Mesendoderm (in vitro differentiated cells): ENCODE measurements around the gene SCAF4. TPM values are rescaled to one million over a fixed set of nuclear protein-coding genes. Genes with fewer than 3 reads are reported as not detected.

Source experiments
- DNase-seq: peaks from one replicate; pipeline ENCODE4 v3.0.0; 2013
- H2AK5ac ChIP-seq: 2 replicates; pipeline ENCODE4 v1.6.1; 2013; ENCODE audit warnings: low read length, inconsistent platforms
- H2BK120ac ChIP-seq: 2 replicates; pipeline ENCODE4 v1.6.1; 2013; ENCODE audit warnings: low read depth, mild to moderate bottlenecking, low read length, moderate library complexity, mixed read lengths
- H2BK15ac ChIP-seq: replicated peaks from 2 replicates; pipeline ENCODE4 v1.6.1; 2013; ENCODE audit warnings: low read depth, mild to moderate bottlenecking, moderate library complexity
- H2BK5ac ChIP-seq: 2 replicates; pipeline ENCODE4 v1.6.1; 2013; ENCODE audit warnings: low read length, inconsistent platforms
- H3K18ac ChIP-seq: 2 replicates; pipeline ENCODE4 v1.6.1; 2013; ENCODE audit warnings: mild to moderate bottlenecking, low read length, mixed read lengths
- H3K23ac ChIP-seq: one replicate; pipeline ENCODE4 v1.6.1; 2013; ENCODE audit warnings: low read length
- H3K27ac ChIP-seq: 2 replicates; pipeline ENCODE4 v1.5.1; 2013; ENCODE audit warnings: low read depth, mild to moderate bottlenecking, inconsistent platforms, low read length, moderate library complexity
- H3K27me3 ChIP-seq: 2 replicates; pipeline ENCODE4 v1.6.1; 2013; ENCODE audit warnings: low read length, control low read depth, mild to moderate bottlenecking, inconsistent platforms; ENCODE audit not compliant: insufficient read depth, poor library complexity
- H3K36me3 ChIP-seq: 2 replicates; pipeline ENCODE4 v1.6.1; 2013; ENCODE audit warnings: low read length, inconsistent platforms; ENCODE audit not compliant: control insufficient read depth, insufficient read depth
- H3K4ac ChIP-seq: one replicate; pipeline ENCODE4 v1.6.1; 2013; ENCODE audit warnings: low read depth, mild to moderate bottlenecking, low read length, moderate library complexity
- H3K4me1 ChIP-seq: 2 replicates; pipeline ENCODE4 v1.6.1; 2013; ENCODE audit warnings: low read depth, low read length, inconsistent platforms; ENCODE audit not compliant: control insufficient read depth
- H3K4me2 ChIP-seq: 2 replicates; pipeline ENCODE4 v1.6.1; 2013; ENCODE audit warnings: low read length
- H3K4me3 ChIP-seq: 2 replicates; pipeline ENCODE4 v1.5.1; 2013; ENCODE audit warnings: mild to moderate bottlenecking, low read length
- H3K56ac ChIP-seq: one replicate; pipeline ENCODE4 v1.6.1; 2013; ENCODE audit warnings: low read length
- H3K79me1 ChIP-seq: 2 replicates; pipeline ENCODE4 v1.6.1; 2013; ENCODE audit warnings: low read length, inconsistent platforms
- H3K79me2 ChIP-seq: 2 replicates; pipeline ENCODE4 v1.6.1; 2013; ENCODE audit warnings: mild to moderate bottlenecking, low read length; ENCODE audit not compliant: control insufficient read depth, insufficient read depth
- H3K9ac ChIP-seq: 2 replicates; pipeline ENCODE4 v1.6.1; 2013; ENCODE audit warnings: low read length, inconsistent platforms
- H4K5ac ChIP-seq: one replicate; pipeline ENCODE4 v1.6.1; 2013; ENCODE audit warnings: low read length
- H4K8ac ChIP-seq: one replicate; pipeline ENCODE4 v1.6.1; 2013; ENCODE audit warnings: low read depth, mild to moderate bottlenecking, control low read depth, low read length, moderate library complexity
- WGBS: extraction: QIAGEN DNeasy Blood & Tissue Kit; methylation state at CpG from one replicate; pipeline ENCODE4 v1.1.7; 2013; ENCODE audit warnings: low lambda C conversion rate, missing lambda C conversion rate; ENCODE audit not compliant: insufficient coverage; ENCODE audit errors: extremely low coverage; 5-methylcytosine and 5-hydroxymethylcytosine counted together
- polyA plus RNA-seq, 2 experiments: library from polyadenylated mRNA; stranded (reverse); fragments of 200-250 nt; gene quantifications; one replicate each; pipeline ENCODE4 v1.2.3, GENCODE V29; 2013

SCAF4 gene, protein sequence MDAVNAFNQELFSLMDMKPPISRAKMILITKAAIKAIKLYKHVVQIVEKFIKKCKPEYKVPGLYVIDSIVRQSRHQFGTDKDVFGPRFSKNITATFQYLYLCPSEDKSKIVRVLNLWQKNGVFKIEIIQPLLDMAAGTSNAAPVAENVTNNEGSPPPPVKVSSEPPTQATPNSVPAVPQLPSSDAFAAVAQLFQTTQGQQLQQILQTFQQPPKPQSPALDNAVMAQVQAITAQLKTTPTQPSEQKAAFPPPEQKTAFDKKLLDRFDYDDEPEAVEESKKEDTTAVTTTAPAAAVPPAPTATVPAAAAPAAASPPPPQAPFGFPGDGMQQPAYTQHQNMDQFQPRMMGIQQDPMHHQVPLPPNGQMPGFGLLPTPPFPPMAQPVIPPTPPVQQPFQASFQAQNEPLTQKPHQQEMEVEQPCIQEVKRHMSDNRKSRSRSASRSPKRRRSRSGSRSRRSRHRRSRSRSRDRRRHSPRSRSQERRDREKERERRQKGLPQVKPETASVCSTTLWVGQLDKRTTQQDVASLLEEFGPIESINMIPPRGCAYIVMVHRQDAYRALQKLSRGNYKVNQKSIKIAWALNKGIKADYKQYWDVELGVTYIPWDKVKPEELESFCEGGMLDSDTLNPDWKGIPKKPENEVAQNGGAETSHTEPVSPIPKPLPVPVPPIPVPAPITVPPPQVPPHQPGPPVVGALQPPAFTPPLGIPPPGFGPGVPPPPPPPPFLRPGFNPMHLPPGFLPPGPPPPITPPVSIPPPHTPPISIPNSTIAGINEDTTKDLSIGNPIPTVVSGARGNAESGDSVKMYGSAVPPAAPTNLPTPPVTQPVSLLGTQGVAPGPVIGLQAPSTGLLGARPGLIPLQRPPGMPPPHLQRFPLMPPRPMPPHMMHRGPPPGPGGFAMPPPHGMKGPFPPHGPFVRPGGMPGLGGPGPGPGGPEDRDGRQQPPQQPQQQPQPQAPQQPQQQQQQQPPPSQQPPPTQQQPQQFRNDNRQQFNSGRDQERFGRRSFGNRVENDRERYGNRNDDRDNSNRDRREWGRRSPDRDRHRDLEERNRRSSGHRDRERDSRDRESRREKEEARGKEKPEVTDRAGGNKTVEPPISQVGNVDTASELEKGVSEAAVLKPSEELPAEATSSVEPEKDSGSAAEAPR
- polyA plus RNA-seq (2013, experiment 1 of 2) = 40.1 TPM
- polyA plus RNA-seq (2013, experiment 2 of 2) = 39.8 TPM

DNA sequence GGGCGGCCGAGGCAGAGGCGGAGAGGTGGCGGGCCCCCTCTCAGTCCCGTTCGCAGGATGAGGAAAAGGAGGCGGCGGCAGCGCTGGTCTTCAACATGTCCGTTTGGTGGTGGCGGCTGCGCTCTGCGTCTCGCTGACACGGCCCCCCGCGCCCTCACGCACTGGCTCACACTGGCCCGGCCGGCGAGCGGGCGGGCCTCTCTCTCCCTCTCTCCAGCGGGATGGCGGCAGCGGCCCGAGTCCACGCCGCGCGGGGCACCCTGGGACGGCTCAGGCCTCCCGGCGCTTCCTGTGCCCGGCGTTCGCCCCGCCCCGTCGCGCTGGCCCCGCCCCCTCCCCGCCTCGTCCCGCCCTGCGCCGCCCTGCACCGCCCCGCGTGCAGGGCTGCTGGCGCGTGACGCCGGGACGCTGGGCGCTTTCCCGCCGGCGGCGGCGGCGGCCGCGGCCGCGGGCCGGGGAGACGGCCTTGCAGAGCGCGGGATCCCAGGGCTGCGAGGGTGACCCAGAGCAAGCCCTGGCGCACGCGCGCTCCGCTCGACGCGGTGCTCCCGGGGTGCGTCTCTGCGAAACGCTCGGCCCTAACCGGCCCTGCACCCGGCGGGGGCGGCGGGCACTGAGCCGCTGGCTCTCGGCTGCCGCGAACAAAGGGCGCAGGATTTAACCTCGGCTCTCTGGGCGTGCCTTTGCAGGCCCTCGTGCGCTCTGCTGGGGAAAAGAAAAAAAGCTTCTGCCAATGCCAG lies at the start of gene SCAF4:
TSS of gene SCAF4 (minus strand) at position 262 of the 740 bp plus-strand sequence. CDS start 426 bp downstream, outside the sequence.
- Histone ChIP-seq H3K9ac (peak within 1 kb of the TSS; percentile 97), H3K27me3 (no peaks in the 10 kb centered on the region), H2BK15ac (no peak within 1 kb of the TSS), H3K79me1 (peaks cover 7% of the 10 kb centered on the region), H3K18ac (peak within 1 kb of the TSS; percentile 99), H2BK120ac (peak within 1 kb of the TSS; percentile 68), H3K27ac (peak within 1 kb of the TSS; percentile 97), H4K5ac (peak within 1 kb of the TSS; percentile 44), H3K23ac (peak within 1 kb of the TSS; percentile 99), H3K4me1 (peaks cover 14% of the 10 kb centered on the region), H4K8ac (peak within 1 kb of the TSS; percentile 70), H3K4me3 (peak within 1 kb of the TSS; percentile 69), H3K4ac (peak within 1 kb of the TSS; percentile 83), H3K36me3 (no peaks in the 10 kb centered on the region), H3K56ac (peak within 1 kb of the TSS; percentile 99), H3K79me2 (peaks cover 42% of the 10 kb centered on the region), H2BK5ac (peak within 1 kb of the TSS; percentile 87), H3K4me2 (peak within 1 kb of the TSS; percentile 23), H2AK5ac (peak within 1 kb of the TSS; percentile 49)
- no CpG with 5 or more reads among the region's 98 CpGs for WGBS
- DNase-seq = peak; percentile 91

DNA sequence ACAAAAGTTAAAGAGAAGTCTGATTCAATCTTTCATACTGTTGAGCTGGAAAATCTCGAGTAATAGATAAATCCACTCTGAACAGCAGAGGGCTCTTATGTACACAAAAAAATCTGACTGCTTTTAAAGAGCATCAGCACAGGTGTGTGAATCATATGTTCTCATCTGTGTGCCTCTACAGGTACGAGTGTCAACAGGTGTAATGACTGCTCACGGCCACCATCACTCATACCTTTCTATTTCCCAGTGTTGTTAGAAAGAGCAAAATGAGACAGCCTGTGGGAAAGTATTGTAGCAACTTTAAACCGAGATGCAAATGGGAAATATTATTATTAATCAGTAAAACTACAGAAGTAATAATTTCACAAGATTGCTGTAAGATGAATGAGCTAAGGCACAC lies 49.0 kb upstream of the SCAF4 start:
- WGBS = no CpG with 5 or more reads among the region's 4 CpGs
- no peak for DNase-seq
- H3K4ac ChIP-seq = no peak overlapping the region
- H4K5ac ChIP-seq = no peak overlapping the region
- no peak overlapping the region for H3K4me2 ChIP-seq
- H3K18ac ChIP-seq = no peak overlapping the region
- no peaks in the 10 kb centered on the region for H3K36me3 ChIP-seq
- no peak overlapping the region for H3K4me3 ChIP-seq
- no peak overlapping the region for H2BK120ac ChIP-seq
- H3K4me1 ChIP-seq = no peaks in the 10 kb centered on the region
- no peak overlapping the region for H4K8ac ChIP-seq
- H3K23ac ChIP-seq = no peak overlapping the region
- H2BK5ac ChIP-seq = no peak overlapping the region
- H2AK5ac ChIP-seq = no peak overlapping the region
- no peaks in the 10 kb centered on the region for H3K79me2 ChIP-seq
- no peak overlapping the region for H3K56ac ChIP-seq
- H3K27ac ChIP-seq = no peak overlapping the region
- H2BK15ac ChIP-seq = no peak overlapping the region
- H3K9ac ChIP-seq = no peak overlapping the region
- H3K79me1 ChIP-seq = no peaks in the 10 kb centered on the region
- H3K27me3 ChIP-seq = no peaks in the 10 kb centered on the region

DNA sequence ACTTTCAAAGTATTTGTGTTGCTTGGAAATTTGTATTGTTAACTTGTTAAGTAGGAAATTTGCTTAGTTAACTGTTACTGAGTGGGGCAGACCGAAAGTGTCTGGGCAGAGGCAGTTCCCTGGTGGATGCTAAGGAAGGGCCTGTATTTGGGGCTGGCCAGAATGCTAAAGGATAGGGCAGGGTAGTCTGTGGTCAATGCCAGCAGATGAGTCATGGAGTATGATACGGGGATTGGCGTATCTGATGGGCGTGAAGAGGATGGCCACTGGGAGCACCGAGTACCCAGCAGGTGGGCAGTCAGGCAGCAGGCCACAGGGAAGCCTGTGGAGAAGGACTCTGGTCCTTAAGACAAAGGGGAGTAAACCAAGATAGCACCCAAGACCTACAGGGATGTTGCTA lies 46.6 kb upstream of the SCAF4 start:
- H3K27ac ChIP-seq = no peak overlapping the region
- no peak overlapping the region for H2AK5ac ChIP-seq
- no peaks in the 10 kb centered on the region for H3K79me2 ChIP-seq
- H3K36me3 ChIP-seq = no peaks in the 10 kb centered on the region
- no peaks in the 10 kb centered on the region for H3K27me3 ChIP-seq
- H4K8ac ChIP-seq = no peak overlapping the region
- no peak overlapping the region for H3K4ac ChIP-seq
- H3K9ac ChIP-seq = no peak overlapping the region
- no peak overlapping the region for H2BK120ac ChIP-seq
- no peak overlapping the region for H2BK5ac ChIP-seq
- no peaks in the 10 kb centered on the region for H3K79me1 ChIP-seq
- no peaks in the 10 kb centered on the region for H3K4me1 ChIP-seq
- DNase-seq = no peak
- no peak overlapping the region for H4K5ac ChIP-seq
- H3K23ac ChIP-seq = no peak overlapping the region
- no CpG with 5 or more reads among the region's 5 CpGs for WGBS
- no peak overlapping the region for H3K4me2 ChIP-seq
- no peak overlapping the region for H3K56ac ChIP-seq
- H2BK15ac ChIP-seq = no peak overlapping the region
- H3K18ac ChIP-seq = no peak overlapping the region
- no peak overlapping the region for H3K4me3 ChIP-seq

DNA sequence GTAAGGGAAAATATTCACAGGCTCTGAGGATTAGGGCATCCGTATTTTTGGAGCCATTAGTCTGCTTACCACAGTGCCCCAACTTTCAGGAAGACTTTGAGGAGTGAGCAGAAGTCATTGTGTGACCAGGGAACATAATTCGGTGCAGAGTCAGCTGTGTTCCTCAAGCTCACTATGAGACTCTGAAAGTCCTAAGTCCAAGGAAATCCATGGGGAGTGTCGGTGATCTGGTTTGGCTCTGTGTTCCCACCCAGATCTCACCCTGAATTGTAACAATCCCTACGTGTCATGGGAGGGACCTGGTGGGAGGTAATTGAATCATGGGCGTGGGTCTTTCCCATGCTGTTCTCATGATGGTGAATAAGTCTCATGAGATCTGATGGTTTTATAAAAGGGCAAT lies 45.9 kb upstream of the SCAF4 start:
- WGBS = no CpG with 5 or more reads among the region's 5 CpGs
- H3K56ac ChIP-seq = no peak overlapping the region
- no peak overlapping the region for H2BK15ac ChIP-seq
- H2BK5ac ChIP-seq = no peak overlapping the region
- no peak overlapping the region for H3K4me2 ChIP-seq
- H3K36me3 ChIP-seq = no peaks in the 10 kb centered on the region
- H3K79me2 ChIP-seq = no peaks in the 10 kb centered on the region
- H3K27me3 ChIP-seq = no peaks in the 10 kb centered on the region
- no peak overlapping the region for H3K4ac ChIP-seq
- no peak overlapping the region for H3K27ac ChIP-seq
- H4K8ac ChIP-seq = no peak overlapping the region
- H2AK5ac ChIP-seq = no peak overlapping the region
- H3K4me1 ChIP-seq = no peaks in the 10 kb centered on the region
- H2BK120ac ChIP-seq = no peak overlapping the region
- DNase-seq = no peak
- H3K79me1 ChIP-seq = no peaks in the 10 kb centered on the region
- no peak overlapping the region for H3K9ac ChIP-seq
- no peak overlapping the region for H3K23ac ChIP-seq
- H4K5ac ChIP-seq = no peak overlapping the region
- H3K18ac ChIP-seq = no peak overlapping the region
- H3K4me3 ChIP-seq = no peak overlapping the region

DNA sequence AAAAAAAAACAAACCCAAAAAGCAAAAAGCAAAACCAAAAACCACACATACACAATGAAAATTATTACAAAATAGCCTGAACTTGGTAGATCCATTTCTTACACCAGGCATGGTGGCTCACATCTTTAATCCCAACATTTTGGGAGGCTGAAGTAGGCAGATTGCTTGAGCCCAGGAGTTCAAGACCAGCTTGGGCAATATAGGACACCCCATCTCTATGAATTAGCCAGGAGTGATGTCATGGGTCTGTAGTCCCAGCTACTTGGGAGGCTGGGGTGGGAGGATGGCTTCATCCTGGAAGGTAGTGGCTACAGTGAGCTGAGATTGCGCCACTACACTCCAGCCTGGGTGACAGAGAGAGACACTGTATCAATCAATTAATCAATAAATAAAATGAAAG lies 42.1 kb upstream of the SCAF4 start:
- DNase-seq = no peak

More for the DNA sequence above, 42.1 kb upstream of the SCAF4 start:
- Histone ChIP-seq H4K8ac (no peak overlapping the region), H2AK5ac (no peak overlapping the region), H3K4me1 (no peaks in the 10 kb centered on the region), H3K4ac (no peak overlapping the region), H3K4me2 (no peak overlapping the region), H4K5ac (no peak overlapping the region), H3K23ac (no peak overlapping the region), H3K36me3 (no peaks in the 10 kb centered on the region), H3K79me2 (no peaks in the 10 kb centered on the region), H3K56ac (no peak overlapping the region), H3K4me3 (no peak overlapping the region), H3K79me1 (no peaks in the 10 kb centered on the region), H3K9ac (no peak overlapping the region), H3K27me3 (no peaks in the 10 kb centered on the region), H3K27ac (no peak overlapping the region), H2BK120ac (no peak overlapping the region), H2BK5ac (no peak overlapping the region), H3K18ac (no peak overlapping the region), H2BK15ac (no peak overlapping the region)
- no CpG with 5 or more reads among the region's 1 CpG for WGBS
